Mesothelial cell of epicardium (in vitro differentiated cells): Measurements from ENCODE around the gene PRLHR. TPM values are rescaled to one million over a fixed set of nuclear protein-coding genes. Genes with fewer than 3 reads are reported as not detected.

Experiments
- DNase-seq, 2 experiments: peaks; one replicate each; pipeline ENCODE4 v3.0.0; 2021; ENCODE audit warnings: low spot score in 2 of 2; ENCODE audit not compliant: unreplicated experiment in 2 of 2
- H3K27ac Mint-ChIP-seq: 2 replicates; pipeline ENCODE4 v1.8.0; 2021; ENCODE audit warnings: mixed read lengths
- H3K27me3 Mint-ChIP-seq: 2 replicates; pipeline ENCODE4 v1.8.0; 2021; ENCODE audit warnings: low read depth, mixed read lengths
- H3K36me3 Mint-ChIP-seq: 2 replicates; pipeline ENCODE4 v1.8.0; 2021; ENCODE audit warnings: mixed read lengths
- H3K4me1 Mint-ChIP-seq: 2 replicates; pipeline ENCODE4 v1.8.0; 2021; ENCODE audit warnings: mixed read lengths
- H3K4me3 Mint-ChIP-seq: 2 replicates; pipeline ENCODE4 v1.8.0; 2021; ENCODE audit warnings: mild to moderate bottlenecking, moderate library complexity, mixed read lengths
- H3K9me3 Mint-ChIP-seq: 2 replicates; pipeline ENCODE4 v1.8.0; 2021; ENCODE audit warnings: mixed read lengths
- CTCF ChIP-seq: fragments of 200-600 bp; sonication (generic); IDR thresholded peaks from one replicate; pipeline ENCODE4 v1.5.0; 2021; ENCODE audit warnings: antibody characterized with exemption; ENCODE audit not compliant: unreplicated experiment
- total RNA-seq: library from RNA; stranded (reverse); gene quantifications from 3 replicates; pipeline ENCODE4 v1.2.1, GENCODE V29; 2021

The PRLHR gene
- total RNA-seq, 1 donor from 2014 or later = not detected

- no peak overlapping the region for H3K27ac Mint-ChIP-seq
- no peaks in the 10 kb centered on the region for H3K9me3 Mint-ChIP-seq
- H3K4me1 Mint-ChIP-seq = no peaks in the 10 kb centered on the region
- H3K36me3 Mint-ChIP-seq = no peaks in the 10 kb centered on the region
- DNase-seq = no peak
- no peak for TF ChIP-seq CTCF
- H3K4me3 Mint-ChIP-seq = no peak overlapping the region
- H3K27me3 Mint-ChIP-seq = peaks cover 26% of the 10 kb centered on the region
Measured at GRCh38 chr10:118570591-118570990, 24.9 kb downstream of the PRLHR start.

GRCh38 chr10:118569882-118570252 is 25.6 kb downstream of the PRLHR start:
- no peaks in the 10 kb centered on the region for H3K9me3 Mint-ChIP-seq
- peaks cover 22% of the 10 kb centered on the region for H3K27me3 Mint-ChIP-seq
- no peaks in the 10 kb centered on the region for H3K36me3 Mint-ChIP-seq
- DNase-seq = no peak
- H3K4me3 Mint-ChIP-seq = no peak overlapping the region
- no peak for TF ChIP-seq CTCF
- H3K27ac Mint-ChIP-seq = no peak overlapping the region
- no peaks in the 10 kb centered on the region for H3K4me1 Mint-ChIP-seq

GRCh38 chr10:118569241-118569881 is 26.1 kb downstream of the PRLHR start:
- Mint-ChIP-seq H3K4me1 (no peaks in the 10 kb centered on the region), H3K27me3 (peaks cover 22% of the 10 kb centered on the region), H3K4me3 (no peak overlapping the region), H3K27ac (no peak overlapping the region), H3K9me3 (no peaks in the 10 kb centered on the region), H3K36me3 (no peaks in the 10 kb centered on the region)
- no peak for TF ChIP-seq CTCF
- DNase-seq = no peak

- no peaks in the 10 kb centered on the region for H3K36me3 Mint-ChIP-seq
- TF ChIP-seq CTCF = peak; percentile 97
- no peak overlapping the region for H3K27ac Mint-ChIP-seq
- no peak overlapping the region for H3K4me3 Mint-ChIP-seq
- no peaks in the 10 kb centered on the region for H3K4me1 Mint-ChIP-seq
- no peaks in the 10 kb centered on the region for H3K9me3 Mint-ChIP-seq
- H3K27me3 Mint-ChIP-seq = peaks cover 27% of the 10 kb centered on the region
- peak in 1 of 2 experiments; percentile 50 for DNase-seq
Measured at GRCh38 chr10:118568327-118568848, 27.1 kb downstream of the PRLHR start.

- Mint-ChIP-seq H3K27ac (no peak overlapping the region), H3K27me3 (peaks cover 29% of the 10 kb centered on the region), H3K4me3 (no peak overlapping the region), H3K36me3 (no peaks in the 10 kb centered on the region), H3K4me1 (no peaks in the 10 kb centered on the region), H3K9me3 (no peaks in the 10 kb centered on the region)
- DNase-seq = no peak
- TF ChIP-seq CTCF = no peak
Measured at GRCh38 chr10:118567701-118568248, 27.7 kb downstream of the PRLHR start.
